Tracheal epithelial cell (primary cell): ENCODE measurements around the gene SUN1. TPM values are rescaled to one million over a fixed set of nuclear protein-coding genes. Genes with fewer than 3 reads are reported as not detected.

Source experiments
- total RNA-seq: library from RNA; depleted of rRNA; stranded (reverse); fragments of >200 nt; gene quantifications from 2 replicates; pipeline ENCODE4 v1.2.1, GENCODE V29; 2014

The SUN1 gene
- 125 and 131 TPM in 2 replicates for total RNA-seq

GRCh38 chr7:832167-832967, at the start of gene SUN1:
TSS of gene SUN1 (plus strand) at chr7:832476. CDS start at chr7:832525, 49 bp downstream.

GRCh38 chr7:876077-876971, 44.0 kb downstream of the SUN1 start, which contains the start of gene GET4:
TSS of gene GET4 (plus strand) at chr7:876554. CDS start at chr7:876646, 92 bp downstream.

Other genes with a start within 250 kb of the SUN1 start
- gene DNAAF5, start 105.8 kb upstream of the SUN1 start, total RNA-seq, result 15.6 and 22.4 TPM in 2 replicates
- gene PRKAR1B, start 105.2 kb upstream of the SUN1 start, total RNA-seq, result 11.3 and 13.5 TPM in 2 replicates
- 23.7 and 29.6 TPM in 2 replicates for gene GET4, start 44.1 kb downstream of the SUN1 start, total RNA-seq
- gene ADAP1, start 122.2 kb downstream of the SUN1 start, total RNA-seq, result 18.3 and 25.6 TPM in 2 replicates
- 6.0 and 11.5 TPM in 2 replicates for gene COX19, start 143.1 kb downstream of the SUN1 start, total RNA-seq
- 0.24 TPM in 1 of 2 replicates, not detected in the other for gene CYP2W1, start 150.7 kb downstream of the SUN1 start, total RNA-seq
- 2.8 and 3.9 TPM in 2 replicates for gene GPR146, start 212.1 kb downstream of the SUN1 start, total RNA-seq